ENCODE data around the gene CNEP1R1.

DNA sequence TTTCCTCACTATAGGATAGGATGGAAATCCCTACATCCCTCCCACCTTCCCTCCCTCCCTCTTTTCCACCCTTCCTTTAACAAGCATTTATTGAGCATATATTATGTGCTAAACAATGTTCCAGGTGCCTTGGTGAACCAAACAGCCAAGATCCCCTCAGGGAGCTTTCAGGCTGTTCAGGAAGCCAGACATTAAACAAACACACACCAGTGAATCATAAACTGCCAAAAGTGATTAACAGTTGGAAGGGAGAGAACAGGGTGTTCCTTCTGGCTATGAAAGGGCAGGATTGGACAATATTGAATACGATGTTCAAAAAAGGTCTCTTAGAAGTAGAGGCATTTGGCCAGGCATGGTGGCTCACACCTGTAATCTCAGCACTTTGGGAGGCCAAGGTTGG lies 22.8 kb upstream of the CNEP1R1 start:
- TF ChIP-seq, protein P1, sequence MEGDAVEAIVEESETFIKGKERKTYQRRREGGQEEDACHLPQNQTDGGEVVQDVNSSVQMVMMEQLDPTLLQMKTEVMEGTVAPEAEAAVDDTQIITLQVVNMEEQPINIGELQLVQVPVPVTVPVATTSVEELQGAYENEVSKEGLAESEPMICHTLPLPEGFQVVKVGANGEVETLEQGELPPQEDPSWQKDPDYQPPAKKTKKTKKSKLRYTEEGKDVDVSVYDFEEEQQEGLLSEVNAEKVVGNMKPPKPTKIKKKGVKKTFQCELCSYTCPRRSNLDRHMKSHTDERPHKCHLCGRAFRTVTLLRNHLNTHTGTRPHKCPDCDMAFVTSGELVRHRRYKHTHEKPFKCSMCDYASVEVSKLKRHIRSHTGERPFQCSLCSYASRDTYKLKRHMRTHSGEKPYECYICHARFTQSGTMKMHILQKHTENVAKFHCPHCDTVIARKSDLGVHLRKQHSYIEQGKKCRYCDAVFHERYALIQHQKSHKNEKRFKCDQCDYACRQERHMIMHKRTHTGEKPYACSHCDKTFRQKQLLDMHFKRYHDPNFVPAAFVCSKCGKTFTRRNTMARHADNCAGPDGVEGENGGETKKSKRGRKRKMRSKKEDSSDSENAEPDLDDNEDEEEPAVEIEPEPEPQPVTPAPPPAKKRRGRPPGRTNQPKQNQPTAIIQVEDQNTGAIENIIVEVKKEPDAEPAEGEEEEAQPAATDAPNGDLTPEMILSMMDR (IDR thresholded peaks at IDR 0.05): no peak
- no peak for TF ChIP-seq POLR2A (IDR thresholded peaks at IDR 0.05)
